HG03520 (cell line): ENCODE data around the gene TMEM127.
"Not testable (repeated sequence)": the region's sequence is repeated elsewhere in the genome, so short reads cannot be mapped to it uniquely, and the experiment has no call there.

Experiments
- ATAC-seq: cut with Tn5 transposase; IDR thresholded peaks from one replicate; pipeline ENCODE4 v1.9.1; 2021; ENCODE audit warnings: mild to moderate bottlenecking, moderate library complexity; ENCODE audit not compliant: unreplicated experiment

Gene TMEM127

DNA sequence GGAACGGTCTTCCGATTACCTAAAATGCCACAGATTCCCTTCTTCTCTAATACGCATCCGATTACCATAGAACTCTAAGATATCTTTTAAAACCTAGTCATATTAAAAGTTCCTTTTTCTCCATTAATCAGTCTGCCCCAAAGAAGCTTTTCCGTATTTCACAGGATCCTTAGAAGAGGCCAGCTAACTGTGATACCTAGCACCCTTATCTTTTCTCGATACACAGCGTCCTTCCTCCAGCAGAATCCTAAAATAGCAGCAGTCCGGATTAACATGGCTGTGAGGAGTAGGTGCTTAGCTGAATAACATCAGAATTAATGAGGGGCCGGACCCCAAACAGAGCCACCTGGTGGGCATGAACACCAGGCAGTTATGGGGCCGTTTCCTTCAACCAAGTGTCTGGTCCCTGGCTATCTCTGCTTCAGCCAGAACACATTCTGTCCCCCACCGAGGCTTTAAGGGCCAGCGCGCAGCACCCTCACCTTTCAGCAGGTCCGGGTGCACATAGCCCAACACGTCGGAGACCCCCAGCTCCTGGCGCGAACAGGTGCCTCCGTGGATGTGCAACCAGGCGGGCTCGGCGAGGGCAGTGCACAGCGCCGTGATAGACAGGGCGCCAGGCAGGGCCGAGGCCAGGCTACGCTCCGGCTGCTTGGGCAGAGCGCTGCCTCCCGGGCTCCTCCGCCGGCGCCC lies 995 bp downstream of the TMEM127 start:
- ATAC-seq, result no peak

DNA sequence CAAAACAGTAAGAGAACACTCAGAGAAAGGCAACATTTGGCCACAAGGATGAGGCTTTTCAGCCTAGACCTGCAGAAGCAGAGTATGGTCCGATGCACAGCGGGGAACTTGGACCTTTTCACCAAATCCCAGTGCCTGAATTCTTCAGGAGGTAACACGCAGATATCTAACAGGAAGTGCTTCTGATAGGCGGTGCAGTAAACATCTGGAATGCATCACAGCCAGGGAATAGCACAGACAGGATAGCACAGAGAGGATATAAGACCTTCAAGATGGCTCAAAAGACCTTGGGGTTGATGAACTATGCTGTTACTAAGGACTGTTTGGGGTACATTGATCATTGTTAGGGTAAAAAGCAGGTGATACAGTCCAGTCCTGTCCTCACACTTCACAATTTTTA lies 1.7 kb downstream of the TMEM127 start:
- no peak for ATAC-seq

DNA sequence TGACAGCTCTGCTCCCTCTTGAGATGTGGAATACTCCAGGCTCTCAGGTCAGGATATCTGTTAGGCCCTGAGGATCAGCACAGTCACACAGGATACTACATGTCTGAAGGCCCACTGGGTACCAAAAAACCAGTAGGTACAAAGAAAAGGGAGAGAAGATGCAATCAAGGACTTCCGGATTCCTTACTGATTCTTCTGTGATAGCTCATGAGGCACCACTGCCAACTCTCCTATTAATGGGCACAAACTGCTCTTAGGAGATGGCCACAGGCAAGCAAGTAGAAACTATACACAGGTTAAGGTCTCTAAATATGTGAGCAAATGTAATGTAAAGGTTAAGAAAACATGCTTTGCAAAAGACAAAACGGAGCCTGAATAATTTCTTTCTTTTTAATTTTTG lies 3.5 kb downstream of the TMEM127 start:
- no peak for ATAC-seq

DNA sequence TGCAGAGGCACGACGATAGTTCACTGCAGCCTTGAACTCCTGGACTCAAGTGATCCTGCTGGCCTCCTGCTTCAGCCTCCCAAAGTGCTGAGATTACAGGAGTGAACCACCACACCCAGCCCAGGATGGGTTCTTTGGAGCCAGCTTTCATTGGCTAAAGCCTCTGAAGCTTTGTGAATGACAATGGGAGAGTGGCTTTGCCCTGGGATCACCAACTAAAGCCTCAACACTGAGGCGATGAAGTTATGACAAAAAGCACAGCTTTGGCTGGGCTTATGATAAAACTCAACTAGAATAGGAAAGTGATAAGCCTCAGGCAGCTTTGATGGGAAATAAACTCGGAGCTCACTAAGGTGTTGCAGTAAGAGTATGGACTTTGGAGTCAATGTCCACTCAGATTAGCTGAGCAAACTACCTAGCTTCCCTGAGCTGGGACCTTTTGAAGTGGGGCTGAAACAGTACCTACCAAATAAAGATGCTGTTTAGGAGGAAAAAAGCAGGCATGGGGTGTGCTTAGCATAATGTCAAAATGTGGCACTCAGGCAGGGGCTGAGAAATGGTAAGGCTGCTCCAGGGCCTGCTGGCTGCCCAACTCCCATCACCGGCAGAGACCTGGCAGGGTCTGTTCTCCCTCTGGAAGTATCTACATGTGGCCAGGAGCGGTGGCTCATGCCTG lies 4.3 kb downstream of the TMEM127 start:
- ATAC-seq, result no peak

DNA sequence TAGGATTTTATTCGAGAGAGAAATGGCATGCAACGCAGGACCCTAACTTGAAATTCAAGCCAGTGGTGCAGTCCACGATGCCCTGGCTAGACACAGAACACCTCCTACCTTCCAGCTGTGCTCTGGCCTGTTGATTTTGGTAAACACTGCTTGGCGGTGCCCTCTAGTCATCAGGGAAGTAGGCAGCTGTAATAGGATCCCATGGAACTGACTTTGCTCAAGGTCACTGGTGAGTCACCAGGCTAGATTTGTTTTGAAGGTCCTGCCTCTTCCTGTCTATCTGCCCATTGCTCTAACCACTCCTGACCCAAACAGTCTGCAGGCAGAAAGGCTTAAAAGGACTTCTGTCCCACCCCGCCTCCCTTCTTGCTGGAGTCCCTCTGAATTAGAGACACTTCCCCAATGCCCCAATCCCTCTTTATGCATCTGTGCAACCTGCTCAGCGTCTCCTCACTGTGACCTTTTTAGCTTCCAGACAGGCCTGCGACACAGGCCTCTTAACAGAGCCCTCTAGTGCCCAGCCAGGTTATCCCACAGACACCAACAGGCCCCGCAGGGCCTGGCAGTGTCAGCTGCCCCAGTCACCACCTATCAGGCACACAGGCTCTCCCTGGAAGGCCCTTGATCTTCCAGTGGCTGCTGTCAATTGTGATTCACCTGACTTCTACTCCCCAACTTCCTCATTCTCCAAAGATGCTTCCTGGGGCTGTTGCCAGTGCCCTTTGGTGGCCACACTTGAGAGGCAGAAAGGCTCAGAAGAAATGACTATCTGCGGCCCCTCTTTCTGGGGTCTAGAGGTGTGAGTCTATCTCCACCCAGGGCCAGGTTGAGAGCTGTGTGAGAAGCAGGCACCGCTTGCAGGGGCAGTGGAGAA lies 5.2 kb downstream of the TMEM127 start:
- ATAC-seq, result no peak

DNA sequence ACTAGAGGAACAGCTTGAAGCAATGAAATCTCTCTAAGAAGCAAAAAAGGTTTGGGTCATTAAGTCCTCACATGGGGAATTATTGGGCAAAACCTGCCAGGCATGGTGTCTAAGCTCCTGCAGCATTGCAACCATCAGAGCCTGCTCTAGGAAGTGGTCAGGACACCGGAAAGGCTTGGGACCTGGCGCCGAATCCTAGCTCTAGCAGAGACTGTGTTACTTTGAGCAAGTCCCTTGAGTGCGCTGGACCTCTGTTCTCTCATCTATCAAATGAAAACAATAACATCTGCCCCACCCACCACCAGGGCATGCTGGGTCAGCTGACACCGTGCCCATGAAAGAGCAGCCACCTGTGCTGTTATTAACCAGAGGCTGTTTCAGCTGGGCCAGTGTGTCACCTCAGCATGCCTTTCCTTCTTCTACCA lies 6.3 kb downstream of the TMEM127 start:
- no peak for ATAC-seq

DNA sequence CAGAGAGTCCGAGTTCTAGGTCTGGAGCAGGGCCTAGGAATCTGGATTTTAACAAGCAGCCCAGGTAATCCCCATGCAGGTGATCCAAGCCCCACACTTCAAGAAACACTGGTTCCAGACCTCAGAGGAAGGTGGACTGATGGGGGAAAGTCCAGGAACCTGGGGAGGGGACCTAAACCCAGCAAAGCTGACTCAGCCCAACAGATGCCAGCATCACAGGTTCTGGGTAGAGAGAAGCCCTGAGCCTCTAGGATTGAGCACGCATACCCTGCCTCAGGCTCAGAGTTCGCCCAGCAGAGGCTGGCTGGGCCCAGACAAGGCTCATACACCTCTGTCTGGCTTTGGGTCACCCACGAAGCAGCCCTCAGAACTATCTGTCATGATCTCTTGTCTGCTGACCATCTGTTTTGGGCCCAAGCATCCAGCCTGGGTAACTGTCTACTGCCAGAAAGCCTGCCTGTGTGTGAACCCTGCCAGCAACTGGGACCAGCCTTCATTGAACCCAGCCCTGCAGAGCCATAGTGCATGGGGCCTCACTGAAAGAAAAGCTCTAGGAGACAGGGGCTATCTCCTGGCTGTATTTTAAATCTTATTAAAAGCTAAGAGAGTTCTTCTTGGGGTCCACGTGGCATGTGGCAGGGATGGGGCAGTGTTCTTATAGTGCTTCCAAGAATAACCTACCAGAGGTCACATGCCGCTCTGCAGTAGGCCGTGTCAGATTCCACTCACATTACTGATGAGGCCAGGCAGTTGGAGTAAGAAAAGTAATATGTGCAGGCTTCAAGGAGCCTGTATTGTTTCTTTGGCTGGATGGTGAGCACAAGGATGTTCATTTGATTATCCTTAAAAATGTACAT lies 7.4 kb downstream of the TMEM127 start:
- no peak for ATAC-seq

DNA sequence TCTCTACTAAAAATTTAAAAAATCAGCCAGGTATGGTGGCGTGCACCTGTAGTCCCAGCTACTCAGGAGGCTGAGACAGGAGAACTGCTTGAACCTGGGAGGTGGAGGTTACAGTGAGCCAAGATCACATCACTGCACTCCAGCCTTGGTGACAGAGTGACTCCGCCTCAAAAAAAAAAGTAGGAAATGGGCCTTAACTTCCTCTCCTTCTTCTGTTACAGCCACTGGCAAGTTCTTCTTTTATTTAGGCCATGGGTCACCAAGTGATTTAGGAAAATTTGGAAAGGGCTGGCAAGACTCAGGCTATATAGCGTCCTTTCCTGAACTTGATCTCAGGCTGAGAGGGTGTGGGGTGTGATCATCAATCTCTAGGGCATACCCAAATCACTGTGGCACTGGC lies 8.1 kb downstream of the TMEM127 start:
- ATAC-seq, result not testable (repeated sequence)

DNA sequence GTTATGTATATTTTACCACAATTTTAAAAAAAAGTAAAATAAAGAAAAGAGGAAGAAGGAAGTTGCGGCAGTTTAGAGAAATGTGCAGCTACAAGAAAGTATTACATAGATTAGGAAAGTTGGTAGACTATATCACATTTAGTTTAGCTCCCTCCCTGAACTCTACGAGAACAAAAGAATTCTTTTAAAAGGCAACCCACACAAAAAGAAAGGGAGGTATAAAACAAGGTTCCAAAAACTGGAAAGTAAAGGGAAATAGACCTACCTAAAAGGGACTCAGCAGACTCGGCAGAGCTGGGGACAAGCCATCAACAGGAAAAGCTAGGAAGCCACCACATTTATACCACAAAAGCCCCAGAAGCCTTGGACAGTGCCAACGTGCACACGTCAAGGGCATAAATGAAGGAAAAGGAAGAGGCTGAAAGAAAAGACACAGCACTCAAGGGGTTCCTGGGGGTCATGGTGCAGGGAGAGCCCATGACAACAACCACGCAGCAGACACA lies 9.1 kb downstream of the TMEM127 start:
- no peak for ATAC-seq

DNA sequence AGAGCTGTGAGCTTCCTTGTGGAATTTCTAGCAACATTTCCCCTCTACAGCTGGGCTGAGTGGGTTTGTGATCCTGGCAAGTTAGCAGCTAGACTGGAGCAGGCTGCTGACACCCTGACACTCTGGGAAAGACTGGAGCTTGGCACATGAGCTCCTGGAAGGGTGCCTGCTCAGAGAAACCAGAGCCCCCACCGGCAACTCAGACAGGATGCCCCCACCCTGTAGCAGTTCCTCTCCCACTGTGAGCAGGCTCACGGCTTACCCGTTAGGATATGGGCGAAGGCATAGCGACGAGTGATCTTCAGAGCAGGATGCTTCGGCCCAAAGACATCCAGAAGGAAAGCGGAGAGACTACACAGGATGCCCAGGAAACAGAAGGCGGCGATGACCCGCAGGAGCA lies 11.2 kb downstream of the TMEM127 start:
- no peak for ATAC-seq

DNA sequence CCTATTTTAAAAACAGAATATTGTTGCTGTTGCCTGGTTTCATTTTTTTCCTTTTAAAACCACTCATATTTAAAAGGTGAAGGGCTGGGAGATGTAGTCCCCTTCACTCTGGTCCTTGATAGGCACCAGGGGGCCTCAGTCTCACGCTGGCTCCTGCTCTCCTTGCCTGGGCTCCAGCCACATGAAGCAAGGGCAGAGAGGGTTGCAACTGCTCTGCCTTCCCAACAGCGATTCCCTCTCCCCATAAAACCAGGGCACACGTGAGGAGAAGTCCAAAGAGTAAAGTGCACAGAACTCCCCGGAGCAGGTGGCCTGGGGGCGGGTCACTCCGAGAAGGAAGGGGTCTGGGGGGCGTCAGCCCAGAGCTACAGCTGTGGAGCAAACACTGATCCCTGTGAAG lies 12.8 kb downstream of the TMEM127 start:
- ATAC-seq, result no peak

DNA sequence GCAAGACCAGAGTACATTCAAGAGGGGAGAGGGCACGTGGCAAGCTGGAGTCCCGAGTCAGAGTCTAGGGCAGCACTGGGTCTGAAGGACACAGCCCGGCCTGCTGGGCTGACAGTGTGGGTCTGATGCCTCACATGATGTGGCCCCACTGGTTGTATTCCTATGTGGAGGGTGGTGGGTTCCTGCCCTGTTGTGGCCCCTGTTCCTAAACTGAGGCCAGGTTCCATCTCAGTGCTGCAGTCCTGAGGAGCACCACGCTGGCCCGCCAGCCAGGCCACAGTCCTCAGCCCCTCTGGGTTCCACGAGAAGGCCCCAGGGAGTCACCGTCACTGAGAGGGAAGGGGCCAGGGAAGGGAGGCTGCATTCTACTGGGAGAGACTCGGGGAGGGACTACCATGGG lies 13.3 kb downstream of the TMEM127 start:
- ATAC-seq, result no peak

DNA sequence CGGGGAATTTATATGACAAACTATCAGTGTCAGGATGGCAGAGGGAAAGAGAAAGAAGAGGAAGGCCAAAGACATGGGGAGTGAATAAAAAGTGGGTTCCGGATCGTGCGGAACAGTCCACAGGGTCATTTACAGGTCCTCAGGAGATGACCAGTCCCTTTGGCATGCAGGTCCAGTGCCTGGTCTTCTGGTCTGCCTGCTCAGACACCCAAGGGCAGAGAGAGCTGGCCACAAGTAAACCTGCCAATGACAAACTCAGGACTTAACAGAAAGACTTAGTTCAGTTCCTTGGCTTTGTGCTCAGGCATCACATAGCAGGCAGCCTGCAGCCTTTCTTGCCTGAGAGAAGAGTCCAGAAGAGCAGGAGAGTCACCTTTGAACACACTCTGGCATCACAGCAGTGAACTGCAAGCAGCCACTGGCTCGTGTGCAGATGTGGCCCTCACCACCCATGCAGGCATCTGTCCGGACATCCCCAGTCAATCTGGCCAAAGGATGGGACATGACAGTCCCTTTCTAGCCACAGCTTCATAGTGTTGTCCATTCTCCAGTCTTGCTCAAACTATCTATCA lies 14.0 kb downstream of the TMEM127 start:
- no peak for ATAC-seq

DNA sequence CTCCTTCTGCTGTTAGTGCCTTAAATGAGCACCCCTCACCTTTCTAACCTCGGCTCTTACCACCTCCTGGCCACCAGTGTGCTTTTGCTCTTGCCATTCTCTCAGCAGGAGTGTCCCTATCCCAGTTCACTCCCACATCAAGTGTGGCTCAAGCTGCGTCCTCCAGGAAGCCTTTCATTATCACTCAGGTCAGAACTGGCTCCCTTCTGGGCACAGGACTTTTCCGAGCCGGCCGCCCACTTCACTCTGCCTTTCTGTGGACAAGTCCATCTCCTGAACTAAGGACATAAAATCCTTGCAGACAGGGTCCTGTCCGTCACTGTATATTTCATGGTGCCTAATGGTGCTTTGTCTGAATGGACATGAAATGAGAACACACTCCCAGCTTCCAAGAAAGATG lies 15.6 kb downstream of the TMEM127 start:
- ATAC-seq, result no peak

DNA sequence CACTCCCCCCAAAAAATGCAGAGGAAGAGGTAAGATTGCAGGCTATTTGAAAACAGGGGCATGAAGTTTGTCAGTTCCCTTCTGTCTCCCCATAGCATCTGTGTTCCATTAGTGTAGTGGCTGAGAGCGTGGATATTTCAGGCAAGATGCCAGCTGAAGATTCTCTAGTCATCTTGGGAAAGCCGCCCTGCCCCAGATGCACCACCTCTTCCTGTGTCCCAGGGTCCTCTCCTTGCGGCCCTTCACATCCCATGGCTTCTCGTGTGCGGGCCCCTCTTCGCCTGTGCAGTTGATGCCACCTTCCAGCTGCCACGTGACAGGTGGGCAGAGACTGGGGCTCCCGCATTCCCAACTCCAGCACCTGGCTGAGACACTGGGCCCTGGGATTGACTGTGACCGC lies 16.1 kb downstream of the TMEM127 start:
- no peak for ATAC-seq

DNA sequence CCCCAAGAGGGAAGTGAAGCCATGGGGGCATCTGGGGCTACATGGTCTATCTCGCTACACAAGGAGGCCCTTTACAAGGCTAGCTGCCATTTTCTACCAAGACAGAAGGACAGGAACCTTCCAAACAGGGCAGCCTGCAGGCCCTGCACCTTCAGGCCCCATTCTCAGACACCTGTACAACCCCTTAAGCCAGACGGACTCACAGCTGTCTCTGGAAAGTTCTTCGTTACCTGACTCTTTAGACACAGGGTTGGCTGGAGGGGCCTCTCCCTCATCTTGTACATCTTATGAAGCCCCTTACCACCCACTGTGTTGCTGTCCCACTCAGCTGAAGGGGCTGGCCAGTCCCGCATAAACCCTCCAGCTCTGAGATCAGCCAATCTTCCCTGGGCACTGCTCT lies 17.2 kb downstream of the TMEM127 start:
- ATAC-seq, result no peak

DNA sequence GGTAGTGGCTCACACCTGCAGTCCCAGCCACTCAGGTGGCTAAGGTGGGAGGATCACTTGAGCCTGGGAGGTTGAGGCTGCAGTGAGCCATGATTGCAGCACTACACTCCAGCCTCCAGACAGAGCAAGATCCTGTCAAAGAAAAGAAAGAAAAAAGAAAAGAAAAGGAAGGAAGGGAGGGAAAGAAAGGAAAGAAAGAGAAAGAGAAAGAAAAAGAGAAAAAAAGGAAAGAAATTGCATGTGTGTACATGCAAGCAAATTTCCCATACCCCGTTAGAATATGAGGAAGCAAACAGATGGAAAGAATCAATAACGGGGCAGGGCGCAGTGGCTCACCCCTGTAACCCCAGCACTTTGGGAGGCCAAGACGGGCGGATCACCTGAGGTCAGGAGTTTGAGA lies 17.9 kb downstream of the TMEM127 start:
- no peak for ATAC-seq

DNA sequence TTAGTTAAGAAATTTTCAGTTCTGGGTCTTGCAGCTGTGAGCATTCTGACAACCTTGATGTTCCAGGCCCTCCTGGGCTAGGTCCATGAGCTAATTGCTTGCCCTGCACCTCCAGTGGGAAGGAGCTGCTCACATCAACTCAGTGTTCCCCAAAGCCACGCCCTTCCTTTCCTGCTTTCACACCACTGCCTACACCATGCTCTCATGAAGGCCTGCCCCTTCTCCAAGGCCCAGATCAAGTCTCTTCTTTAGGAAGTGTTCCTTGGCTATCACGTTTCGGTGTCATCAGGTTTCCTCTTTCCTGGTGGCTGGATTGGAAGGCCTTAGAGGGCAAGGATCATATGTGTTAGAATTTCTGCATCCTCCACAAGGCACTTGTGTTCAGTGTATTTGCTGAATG lies 18.8 kb downstream of the TMEM127 start:
- no peak for ATAC-seq

DNA sequence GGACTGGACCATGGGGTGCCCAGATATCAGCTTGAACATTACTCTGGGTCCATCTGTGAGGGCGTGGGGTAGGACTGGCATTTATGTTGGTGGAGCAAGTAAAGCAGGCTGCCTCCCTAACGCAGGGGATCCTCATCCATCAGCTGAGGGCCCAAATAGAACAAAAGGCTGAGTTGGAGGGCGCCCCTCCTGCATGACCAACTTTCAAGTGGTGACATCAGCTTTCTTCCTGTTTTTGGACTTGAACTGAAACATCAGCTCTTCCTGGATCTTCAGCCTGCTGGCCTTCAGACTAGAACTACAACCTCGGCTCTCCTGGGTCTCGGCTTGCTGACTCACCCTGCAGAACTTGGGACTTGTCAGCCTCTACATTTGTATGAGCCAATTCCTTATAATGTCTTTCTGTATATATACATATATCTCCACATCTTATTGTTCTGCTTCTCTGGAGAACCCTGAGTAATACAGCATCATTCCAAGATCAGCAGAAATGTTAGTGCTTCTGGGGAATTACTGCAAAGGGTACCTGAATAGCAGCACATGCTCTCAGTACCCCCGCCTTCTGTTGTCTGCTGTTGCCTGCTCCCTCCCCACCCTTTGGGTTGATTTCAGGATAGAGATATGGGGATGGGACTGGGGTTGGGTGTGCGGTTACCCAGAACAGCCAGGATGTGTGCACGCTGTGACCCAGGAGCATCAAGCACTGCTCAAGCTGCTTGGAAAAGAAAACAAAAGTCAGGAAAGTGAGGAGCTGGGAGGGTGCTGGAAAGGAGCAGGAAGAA lies 20.0 kb downstream of the TMEM127 start:
- ATAC-seq, result no peak

DNA sequence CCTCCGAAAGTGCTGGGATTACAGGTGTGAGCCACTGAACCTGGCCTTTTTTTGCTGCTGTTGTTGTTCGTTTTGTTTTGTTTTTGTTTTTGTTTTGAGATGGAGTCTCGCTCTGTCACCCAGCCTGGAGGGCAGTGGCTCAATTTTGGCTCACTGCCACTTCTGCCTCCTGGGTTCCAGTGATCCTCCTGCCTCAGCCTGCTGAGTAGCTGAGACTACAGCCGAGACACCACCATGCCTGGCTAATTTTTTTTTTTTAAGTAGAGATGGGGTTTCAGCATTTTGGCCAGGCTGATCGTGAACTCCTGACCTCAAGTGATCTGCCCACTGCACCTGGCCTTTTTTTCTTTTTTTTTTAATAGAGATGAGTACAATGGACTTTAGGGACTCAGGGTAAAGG lies 22.0 kb downstream of the TMEM127 start:
- no peak for ATAC-seq
